GM19463 (cell line): ENCODE data around the gene FANCG.

ENCODE experiments used
- ATAC-seq: cut with Tn5 transposase; IDR thresholded peaks from one replicate; pipeline ENCODE4 v1.9.1; 2021; ENCODE audit warnings: mild to moderate bottlenecking, moderate library complexity; ENCODE audit not compliant: unreplicated experiment

FANCG gene

GRCh38 chr9:35027374-35027773 is 52.4 kb downstream of the FANCG start:
- ATAC-seq = no peak

GRCh38 chr9:35026671-35027070 is 53.1 kb downstream of the FANCG start:
- ATAC-seq = no peak
